HL-60 (cell line): ENCODE results near the gene C12orf56.

Experiments
- CTCF ChIP-seq: IDR thresholded peaks from one replicate; pipeline ENCODE4 v1.5.1; 2011; ENCODE audit warnings: low read length, control low read depth, inconsistent platforms; ENCODE audit not compliant: insufficient read depth
- GABPA ChIP-seq: IDR thresholded peaks from 2 replicates; pipeline ENCODE4 v1.6.1; 2012; ENCODE audit warnings: low read depth
- POLR2AphosphoS5 ChIP-seq: IDR thresholded peaks from 2 replicates; pipeline ENCODE4 v1.6.1; 2012; ENCODE audit warnings: low read depth

GRCh38 chr12:64270411-64270810 is 120.1 kb downstream of the C12orf56 start:
- TF ChIP-seq CTCF (no peak), GABPA (no peak), POLR2AphosphoS5 (no peak)
